Right lobe of liver (tissue), 4 donors: ENCODE results near the gene RIOK2.

Experiments
- CTCF ChIP-seq, 4 donors: fragments of 200-600 bp in 3 of 4; fragments of 450-650 bp in 1 of 4; IDR thresholded peaks; one replicate each; pipeline versions ENCODE4 v1.5.1 to v1.8.0; 2016 to 2022; ENCODE audit warnings: antibody characterized with exemption in 4 of 4, mild to moderate bottlenecking in 2 of 4
- POLR2A ChIP-seq: fragments of 450-650 bp; IDR thresholded peaks from one replicate; pipeline ENCODE4 v1.6.1; 2017; ENCODE audit warnings: antibody characterized with exemption, mild to moderate bottlenecking
- donor health status: DM: no; HTN: no; CAD: no.
- donor health status: DM: no; HTN: no; CAD: no.
- donor health status: DM: no; HTN: yes; CAD: no.

- no peak for TF ChIP-seq CTCF (IDR thresholded peaks at IDR 0.05)
- TF ChIP-seq POLR2A, result no peak
Measured at GRCh38 chr5:97225222-97225621, 42.2 kb upstream of the RIOK2 start.
